AML-193 (cell line): ENCODE results near the gene PARD3B.

Experiments used
- DNase-seq, 2 experiments: peaks; one replicate each; lab custom pipeline; 2025; lab: John Stamatoyannopoulos, UW

The PARD3B gene

GRCh38 chr2:205556841-205557539 lies 1011.7 kb downstream of the PARD3B start:
- DNase-seq, result no peak

GRCh38 chr2:205557873-205558272 lies 1012.6 kb downstream of the PARD3B start:
- no peak for DNase-seq

- DNase-seq, result no peak
These were observed 1016.2 kb downstream of the PARD3B start for GRCh38 chr2:205561441-205561840.

- no peak for DNase-seq
These were observed 1018.4 kb downstream of the PARD3B start for GRCh38 chr2:205563646-205564045.

- DNase-seq, result no peak
These were observed 1019.3 kb downstream of the PARD3B start for GRCh38 chr2:205564346-205565141.

GRCh38 chr2:205565142-205565522 lies 1019.9 kb downstream of the PARD3B start:
- no peak for DNase-seq

- DNase-seq, result no peak
These were observed 1021.4 kb downstream of the PARD3B start for GRCh38 chr2:205566606-205567168.

- DNase-seq, result no peak
These were observed 1023.3 kb downstream of the PARD3B start for GRCh38 chr2:205568620-205569019.

- DNase-seq, result no peak
These were observed 1025.4 kb downstream of the PARD3B start for GRCh38 chr2:205570648-205571047.

- DNase-seq, result no peak
These were observed 1026.2 kb downstream of the PARD3B start for GRCh38 chr2:205571360-205571959.

- DNase-seq, result no peak
These were observed 1028.7 kb downstream of the PARD3B start for GRCh38 chr2:205574001-205574400.

GRCh38 chr2:205579335-205579734 lies 1034.1 kb downstream of the PARD3B start:
- DNase-seq, result no peak

- no peak for DNase-seq
These were observed 1035.1 kb downstream of the PARD3B start for GRCh38 chr2:205580212-205580987.

GRCh38 chr2:205582366-205582765 lies 1037.1 kb downstream of the PARD3B start:
- DNase-seq, result no peak

- no peak for DNase-seq
These were observed 1040.4 kb downstream of the PARD3B start for GRCh38 chr2:205585449-205586383.

- no peak for DNase-seq
These were observed 1041.4 kb downstream of the PARD3B start for GRCh38 chr2:205586626-205587025.

GRCh38 chr2:205589479-205589878 lies 1044.2 kb downstream of the PARD3B start:
- DNase-seq, result no peak

GRCh38 chr2:205590759-205591158 lies 1045.5 kb downstream of the PARD3B start:
- DNase-seq, result no peak

GRCh38 chr2:205593891-205594290 lies 1048.6 kb downstream of the PARD3B start:
- DNase-seq, result no peak

- no peak for DNase-seq
These were observed 1051.3 kb downstream of the PARD3B start for GRCh38 chr2:205596581-205596980.
